Stimulated activated naive CD4-positive, alpha-beta T cell (primary cell): Measurements from ENCODE around the gene GID8.
A peak's percentile ranks its signal among the peaks of the same experiment; 100 is the strongest.
"Not testable (repeated sequence)": the region's sequence is repeated elsewhere in the genome, so short reads cannot be mapped to it uniquely, and the experiment has no call there.

Experiments used
- DNase-seq, 6 experiments: peaks; one replicate each; lab custom pipeline; 2025; lab: John Stamatoyannopoulos, UW

GID8 gene

GRCh38 chr20:62957136-62958117 is 19.5 kb downstream of the GID8 start:
- no peak for DNase-seq

GRCh38 chr20:62958388-62959100 is 20.6 kb downstream of the GID8 start:
- DNase-seq, result no peak

- DNase-seq, result peak in 1 of 6 experiments; percentile 15
Measured at GRCh38 chr20:62959101-62959971, 21.4 kb downstream of the GID8 start.

GRCh38 chr20:62959998-62960436 is 22.1 kb downstream of the GID8 start:
- no peak for DNase-seq

- DNase-seq, result not testable (repeated sequence)
Measured at GRCh38 chr20:62960446-62961309, 22.7 kb downstream of the GID8 start.

GRCh38 chr20:62961310-62961783 is 23.4 kb downstream of the GID8 start:
- DNase-seq, result no peak

- DNase-seq, result no peak
Measured at GRCh38 chr20:62961799-62962198, 23.9 kb downstream of the GID8 start.

GRCh38 chr20:62962221-62962879 is 24.4 kb downstream of the GID8 start:
- no peak for DNase-seq

GRCh38 chr20:62962891-62963613 is 25.1 kb downstream of the GID8 start:
- no peak for DNase-seq

- DNase-seq, result no peak
Measured at GRCh38 chr20:62963614-62964397, 25.9 kb downstream of the GID8 start.

- no peak for DNase-seq
Measured at GRCh38 chr20:62964700-62965099, 26.8 kb downstream of the GID8 start.

GRCh38 chr20:62965363-62965771 is 27.4 kb downstream of the GID8 start:
- no peak for DNase-seq

- no peak for DNase-seq
Measured at GRCh38 chr20:62966212-62967148, 28.5 kb downstream of the GID8 start.

- no peak for DNase-seq
Measured at GRCh38 chr20:62967149-62967501, 29.2 kb downstream of the GID8 start.

GRCh38 chr20:62967628-62968351 is 29.8 kb downstream of the GID8 start:
- no peak for DNase-seq

- DNase-seq, result no peak
Measured at GRCh38 chr20:62968378-62969178, 30.6 kb downstream of the GID8 start.
